Keratinocyte (primary cell): ENCODE data around the gene CYP20A1. TPM values are rescaled to one million over a fixed set of nuclear protein-coding genes. Genes with fewer than 3 reads are reported as not detected.
"Not testable (repeated sequence)": the region's sequence is repeated elsewhere in the genome, so short reads cannot be mapped to it uniquely, and the experiment has no call there.

Source experiments
- DNase-seq: peaks from one replicate; pipeline ENCODE4 v3.0.0-alpha.2; 2011; ENCODE audit warnings: low read depth, missing footprints, low spot score
- FAIRE-seq: peaks from 2 replicates; lab custom pipeline; 2011; peaks lifted over from hg19 to GRCh38; lab: Jason Lieb, UNC
- H2AFZ ChIP-seq: 2 replicates; pipeline ENCODE4 v1.6.0; 2012; ENCODE audit warnings: low read length, control low read depth, inconsistent platforms; ENCODE audit not compliant: control insufficient read depth
- H3K27ac ChIP-seq: 2 replicates; pipeline ENCODE4 v1.5.1; 2011; ENCODE audit warnings: low read length; ENCODE audit not compliant: control insufficient read depth, insufficient read depth
- H3K27me3 ChIP-seq: 3 replicates; pipeline ENCODE4 v1.6.0; 2011; ENCODE audit warnings: low read length; ENCODE audit not compliant: control insufficient read depth, insufficient read depth; ENCODE audit errors: extremely low read depth
- H3K36me3 ChIP-seq, 2 experiments: 2 replicates in 1 of 2; 3 replicates in 1 of 2; pipeline ENCODE4 v1.5.1; 2011; ENCODE audit warnings: low read length in 2 of 2, mild to moderate bottlenecking in 1 of 2; ENCODE audit not compliant: control insufficient read depth in 2 of 2, insufficient read depth in 2 of 2; ENCODE audit errors: extremely low read depth in 1 of 2
- H3K4me1 ChIP-seq: 3 replicates; pipeline ENCODE4 v1.5.1; 2011; ENCODE audit warnings: low read length; ENCODE audit not compliant: control insufficient read depth, insufficient read depth; ENCODE audit errors: extremely low read depth
- H3K4me2 ChIP-seq: 3 replicates; pipeline ENCODE4 v1.6.0; 2011; ENCODE audit warnings: low read depth, low read length; ENCODE audit not compliant: control insufficient read depth, insufficient read depth; ENCODE audit errors: extremely low read depth
- H3K4me3 ChIP-seq, 3 experiments: fragments of 200-600 bp in 1 of 3; sonication (generic) in 1 of 3; 2 replicates in 2 of 3; 3 replicates in 1 of 3; pipeline ENCODE4 v1.5.1; 2011 to 2016; ENCODE audit warnings: low read length in 3 of 3, mild to moderate bottlenecking in 3 of 3, control low read depth in 2 of 3, inconsistent platforms in 1 of 3, low read depth in 1 of 3, mixed read lengths in 1 of 3, mixed run types in 1 of 3, moderate library complexity in 1 of 3; ENCODE audit not compliant: control insufficient read depth in 2 of 3, insufficient read depth in 2 of 3; ENCODE audit errors: extremely low read depth in 1 of 3
- H3K79me2 ChIP-seq: 2 replicates; pipeline ENCODE4 v1.6.0; 2012; ENCODE audit warnings: low read length; ENCODE audit not compliant: control insufficient read depth, insufficient read depth
- H3K9ac ChIP-seq: 3 replicates; pipeline ENCODE4 v1.6.0; 2011; ENCODE audit warnings: low read length; ENCODE audit not compliant: control insufficient read depth, insufficient read depth; ENCODE audit errors: extremely low read depth
- H3K9me1 ChIP-seq: 3 replicates; pipeline ENCODE4 v1.6.0; 2011; ENCODE audit warnings: low read length; ENCODE audit not compliant: control insufficient read depth, insufficient read depth; ENCODE audit errors: extremely low read depth
- H3K9me3 ChIP-seq: 2 replicates; pipeline ENCODE4 v1.5.1; 2012; ENCODE audit warnings: low read depth, low read length; ENCODE audit not compliant: control insufficient read depth
- H4K20me1 ChIP-seq: 3 replicates; pipeline ENCODE4 v1.6.0; 2011; ENCODE audit warnings: low read length; ENCODE audit not compliant: control insufficient read depth, insufficient read depth; ENCODE audit errors: extremely low read depth
- EZH2 ChIP-seq: IDR thresholded peaks from one replicate; pipeline ENCODE4 v1.6.1; 2012; ENCODE audit warnings: inconsistent platforms, mild to moderate bottlenecking, low read length, moderate library complexity
- dilution Hi-C: fragments of 300-500 bp; cut with MboI; formaldehyde crosslinking; loops from one replicate; pipeline ENCODE4 v1.7.0; 2020; ENCODE audit warnings: low sequenced_read_pairs; ENCODE audit not compliant: extremely low pct_ligation_motif_present
- polyA minus RNA-seq, 3 experiments: library from RNA; depleted of rRNA, polyadenylated mRNA; stranded (reverse); fragments of >200 nt; gene quantifications; 1 replicate in 1 of 3; 2 replicates in 1 of 3; 3 replicates in 1 of 3; pipeline ENCODE4 v1.2.3, GENCODE V29; 2011
- polyA plus RNA-seq, 5 experiments: library from polyadenylated mRNA; depleted of rRNA in 3 of 5; stranded (reverse) in 3 of 5; stranded (forward) in 1 of 5; unstranded in 1 of 5; fragments of >200 nt; gene quantifications; 1 replicate in 1 of 5; 2 replicates in 3 of 5; 3 replicates in 1 of 5; pipeline versions ENCODE4 v1.2.1 to v1.2.3, GENCODE V29; 2011 to 2012; ENCODE audit warnings: missing spikeins in 2 of 5, low read depth in 1 of 5, low replicate concordance in 1 of 5
- TF ChIP-seq, protein P1 (sequence below), 3 experiments: IDR thresholded peaks in 1 of 3; conservative IDR thresholded peaks in 1 of 3; optimal IDR thresholded peaks in 1 of 3; 2 replicates in 2 of 3; 3 replicates in 1 of 3; pipeline versions ENCODE3 to v1.5.1; 2011; ENCODE audit warnings: low read length in 3 of 3, mild to moderate bottlenecking in 3 of 3, moderate library complexity in 2 of 3, control low read depth in 1 of 3, inconsistent platforms in 1 of 3; ENCODE audit not compliant: insufficient read depth in 2 of 3; ENCODE audit errors: extremely low read depth in 1 of 3

Gene CYP20A1, protein sequence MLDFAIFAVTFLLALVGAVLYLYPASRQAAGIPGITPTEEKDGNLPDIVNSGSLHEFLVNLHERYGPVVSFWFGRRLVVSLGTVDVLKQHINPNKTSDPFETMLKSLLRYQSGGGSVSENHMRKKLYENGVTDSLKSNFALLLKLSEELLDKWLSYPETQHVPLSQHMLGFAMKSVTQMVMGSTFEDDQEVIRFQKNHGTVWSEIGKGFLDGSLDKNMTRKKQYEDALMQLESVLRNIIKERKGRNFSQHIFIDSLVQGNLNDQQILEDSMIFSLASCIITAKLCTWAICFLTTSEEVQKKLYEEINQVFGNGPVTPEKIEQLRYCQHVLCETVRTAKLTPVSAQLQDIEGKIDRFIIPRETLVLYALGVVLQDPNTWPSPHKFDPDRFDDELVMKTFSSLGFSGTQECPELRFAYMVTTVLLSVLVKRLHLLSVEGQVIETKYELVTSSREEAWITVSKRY
- 5.3 to 11.6 TPM (median 8.9 TPM) in 3 replicates for polyA plus RNA-seq
- 3.3 TPM for polyA plus RNA-seq (2011; ENCODE audit: low read depth)
- 6.0 and 8.2 TPM in 2 replicates for polyA plus RNA-seq (2011; cell fraction: cytosol; rRNA removed)
- polyA plus RNA-seq (2011; cell fraction: nucleus; rRNA removed) = 11.0 and 11.2 TPM in 2 replicates
- 6.1 and 8.4 TPM in 2 replicates for polyA plus RNA-seq (2012; ENCODE audit: low replicate concordance)
- 2.7 to 14.7 TPM (median 9.2 TPM) in 3 replicates for polyA minus RNA-seq
- 8.8 TPM for polyA minus RNA-seq (2011; cell fraction: cytosol; rRNA and poly(A)+ RNA removed)
- 11.5 and 21.0 TPM in 2 replicates for polyA minus RNA-seq (2011; cell fraction: nucleus; rRNA and poly(A)+ RNA removed)

DNA sequence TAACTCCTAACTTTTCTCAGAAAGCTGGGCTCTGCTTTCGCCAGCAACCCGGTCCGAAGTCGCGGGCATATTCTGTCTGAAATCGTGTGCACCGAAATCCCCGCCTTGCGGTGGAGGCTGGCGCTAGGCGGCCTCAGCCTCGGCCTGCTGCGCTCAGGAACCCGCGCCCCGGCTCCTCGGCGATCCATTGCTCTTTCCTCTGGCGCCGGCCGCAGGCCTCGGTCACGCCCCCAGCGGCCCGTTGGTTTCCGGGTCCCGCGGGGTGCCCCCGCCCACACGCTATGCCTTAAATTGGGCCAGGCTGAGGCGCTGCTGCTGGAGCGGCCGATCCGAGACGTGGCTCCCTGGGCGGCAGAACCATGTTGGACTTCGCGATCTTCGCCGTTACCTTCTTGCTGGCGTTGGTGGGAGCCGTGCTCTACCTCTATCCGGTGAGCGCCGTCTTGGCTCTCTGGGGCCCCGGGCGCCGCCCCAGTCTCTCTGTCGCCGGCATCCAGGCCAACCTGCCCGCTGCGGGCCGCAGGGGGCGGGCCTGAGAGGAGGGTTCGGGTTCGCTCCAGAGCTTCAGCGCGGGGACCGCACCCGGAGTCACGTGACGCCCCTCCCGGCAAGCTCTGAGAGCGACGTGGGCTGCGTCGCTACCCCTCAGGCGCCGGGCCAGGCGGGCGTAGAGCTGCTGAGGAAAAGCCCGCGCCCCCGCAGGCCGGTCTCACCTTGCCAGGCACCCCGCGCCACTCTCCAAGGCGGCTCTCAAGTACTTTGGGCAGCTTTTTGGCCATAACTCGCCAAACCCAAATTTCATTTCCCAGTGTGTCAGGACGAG lies at the start of gene CYP20A1:
Gene CYP20A1 (plus strand): TSS at position 315 of the 823 bp plus-strand sequence. CDS start 45 bp downstream, at position 360.
- no peak for TF ChIP-seq EZH2
- TF ChIP-seq, protein P1, sequence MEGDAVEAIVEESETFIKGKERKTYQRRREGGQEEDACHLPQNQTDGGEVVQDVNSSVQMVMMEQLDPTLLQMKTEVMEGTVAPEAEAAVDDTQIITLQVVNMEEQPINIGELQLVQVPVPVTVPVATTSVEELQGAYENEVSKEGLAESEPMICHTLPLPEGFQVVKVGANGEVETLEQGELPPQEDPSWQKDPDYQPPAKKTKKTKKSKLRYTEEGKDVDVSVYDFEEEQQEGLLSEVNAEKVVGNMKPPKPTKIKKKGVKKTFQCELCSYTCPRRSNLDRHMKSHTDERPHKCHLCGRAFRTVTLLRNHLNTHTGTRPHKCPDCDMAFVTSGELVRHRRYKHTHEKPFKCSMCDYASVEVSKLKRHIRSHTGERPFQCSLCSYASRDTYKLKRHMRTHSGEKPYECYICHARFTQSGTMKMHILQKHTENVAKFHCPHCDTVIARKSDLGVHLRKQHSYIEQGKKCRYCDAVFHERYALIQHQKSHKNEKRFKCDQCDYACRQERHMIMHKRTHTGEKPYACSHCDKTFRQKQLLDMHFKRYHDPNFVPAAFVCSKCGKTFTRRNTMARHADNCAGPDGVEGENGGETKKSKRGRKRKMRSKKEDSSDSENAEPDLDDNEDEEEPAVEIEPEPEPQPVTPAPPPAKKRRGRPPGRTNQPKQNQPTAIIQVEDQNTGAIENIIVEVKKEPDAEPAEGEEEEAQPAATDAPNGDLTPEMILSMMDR (optimal IDR thresholded peaks at IDR 0.05 in 1 of 3, IDR thresholded peaks at IDR 0.05 in 1 of 3, conservative IDR thresholded peaks at IDR 0.05 in 1 of 3; ENCODE audit: extremely low read depth in 1 of 3, insufficient read depth in 2 of 3, low read length in 3 of 3) = peak; percentile 7 to 56 (median 32)
- peaks cover 0 to 3% of the 10 kb centered on the region in 2 experiments for H3K36me3 ChIP-seq
- DNase-seq (peak; percentile 23), FAIRE-seq (no peak)
- dilution Hi-C loops = no loop called here
- peak within 1 kb of the TSS; percentile 90 for H3K4me2 ChIP-seq
- peaks cover 13% of the 10 kb centered on the region for H3K79me2 ChIP-seq
- H3K9me1 ChIP-seq = no peaks in the 10 kb centered on the region
- peak within 1 kb of the TSS; percentile 97 for H3K27ac ChIP-seq
- H3K9ac ChIP-seq = peak within 1 kb of the TSS; percentile 97
- H3K4me1 ChIP-seq = peaks cover 11% of the 10 kb centered on the region
- peak within 1 kb of the TSS; percentile 95 for H2AFZ ChIP-seq
- H3K27me3 ChIP-seq = no peaks in the 10 kb centered on the region
- H3K9me3 ChIP-seq = no peaks in the 10 kb centered on the region
- no peaks in the 10 kb centered on the region for H4K20me1 ChIP-seq
- H3K4me3 ChIP-seq = peak within 1 kb of the TSS; percentile 80 to 98 (median 97)

DNA sequence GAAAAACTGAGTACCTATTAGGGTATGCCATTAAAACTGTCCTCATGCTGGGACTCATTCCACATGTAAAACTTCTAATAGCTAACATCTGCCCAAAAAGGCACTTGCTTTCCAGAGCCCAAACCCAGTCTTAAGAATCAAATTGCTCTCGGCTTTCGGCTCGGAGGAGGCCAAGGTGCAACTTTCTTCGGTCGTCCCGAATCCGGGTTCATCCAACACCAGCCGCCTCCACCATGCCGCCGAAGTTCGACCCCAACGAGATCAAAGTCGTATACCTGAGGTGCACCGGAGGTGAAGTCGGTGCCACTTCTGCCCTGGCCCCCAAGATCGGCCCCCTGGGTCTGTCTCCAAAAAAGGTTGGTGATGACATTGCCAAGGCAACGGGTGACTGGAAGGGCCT lies 48.3 kb upstream of the CYP20A1 start:
- H3K9me1 ChIP-seq, H3K4me1 ChIP-seq, dilution Hi-C loops, H3K4me2 ChIP-seq, DNase-seq, H3K9ac ChIP-seq, H3K79me2 ChIP-seq, H3K27ac ChIP-seq, H2AFZ ChIP-seq, H3K27me3 ChIP-seq, H3K36me3 ChIP-seq, H4K20me1 ChIP-seq, FAIRE-seq, H3K9me3 ChIP-seq, H3K4me3 ChIP-seq: not testable (repeated sequence)

DNA sequence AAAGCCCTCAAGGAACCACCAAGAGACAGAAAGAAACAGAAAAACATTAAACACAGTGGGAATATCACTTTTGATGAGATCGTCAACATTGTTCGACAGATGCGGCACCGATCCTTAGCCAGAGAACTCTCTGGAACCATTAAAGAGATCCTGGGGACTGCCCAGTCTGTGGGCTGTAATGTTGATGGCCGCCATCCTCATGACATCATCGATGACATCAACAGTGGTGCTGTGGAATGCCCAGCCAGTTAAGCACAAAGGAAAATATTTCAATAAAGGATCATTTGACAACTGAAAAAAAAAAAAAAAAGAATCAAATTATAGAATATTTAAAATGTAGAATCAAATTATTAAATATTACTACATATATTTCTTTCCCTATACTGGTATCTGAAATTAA lies 47.8 kb upstream of the CYP20A1 start:
- peaks cover 8 to 11% of the 10 kb centered on the region in 2 experiments for H3K36me3 ChIP-seq
- H3K4me2 ChIP-seq, H3K4me3 ChIP-seq, FAIRE-seq, H3K9me3 ChIP-seq, H2AFZ ChIP-seq, H3K9me1 ChIP-seq, H3K27me3 ChIP-seq, H3K4me1 ChIP-seq, H3K27ac ChIP-seq, H4K20me1 ChIP-seq, DNase-seq, H3K9ac ChIP-seq, dilution Hi-C loops, H3K79me2 ChIP-seq: not testable (repeated sequence)
